GM18508 (cell line): ENCODE results near the gene ETV3.

Experiments
- ATAC-seq: cut with Tn5 transposase; IDR thresholded peaks from one replicate; pipeline ENCODE4 v1.9.1; 2021; ENCODE audit warnings: moderate number of reproducible peaks; ENCODE audit not compliant: insufficient read depth, unreplicated experiment

Gene ETV3

GRCh38 chr1:157163273-157164127 is 25.3 kb upstream of the ETV3 start:
- ATAC-seq = no peak

- no peak for ATAC-seq
Observed at GRCh38 chr1:157162345-157162744, 24.1 kb upstream of the ETV3 start.

- ATAC-seq = no peak
Observed at GRCh38 chr1:157161901-157162300, 23.7 kb upstream of the ETV3 start.

- ATAC-seq = no peak
Observed at GRCh38 chr1:157158967-157159366, 20.8 kb upstream of the ETV3 start.

- no peak for ATAC-seq
Observed at GRCh38 chr1:157157501-157158190, 19.5 kb upstream of the ETV3 start.

GRCh38 chr1:157156058-157156541 is 17.9 kb upstream of the ETV3 start:
- ATAC-seq = no peak

- no peak for ATAC-seq
Observed at GRCh38 chr1:157155658-157156057, 17.5 kb upstream of the ETV3 start.

GRCh38 chr1:157154940-157155514 is 16.8 kb upstream of the ETV3 start:
- no peak for ATAC-seq

GRCh38 chr1:157154291-157154690 is 16.1 kb upstream of the ETV3 start:
- ATAC-seq = no peak

- ATAC-seq = no peak
Observed at GRCh38 chr1:157153746-157154145, 15.6 kb upstream of the ETV3 start.

GRCh38 chr1:157152510-157152909 is 14.3 kb upstream of the ETV3 start:
- no peak for ATAC-seq

- ATAC-seq = no peak
Observed at GRCh38 chr1:157151506-157151905, 13.3 kb upstream of the ETV3 start.

GRCh38 chr1:157151073-157151472 is 12.9 kb upstream of the ETV3 start:
- ATAC-seq = no peak

- ATAC-seq = no peak
Observed at GRCh38 chr1:157150631-157151030, 12.4 kb upstream of the ETV3 start.

GRCh38 chr1:157147906-157148700 is 9.9 kb upstream of the ETV3 start:
- ATAC-seq = no peak

- no peak for ATAC-seq
Observed at GRCh38 chr1:157147037-157147436, 8.8 kb upstream of the ETV3 start.

- ATAC-seq = no peak
Observed at GRCh38 chr1:157146244-157146643, 8.0 kb upstream of the ETV3 start.

- no peak for ATAC-seq
Observed at GRCh38 chr1:157145076-157145475, 6.9 kb upstream of the ETV3 start.

- ATAC-seq = no peak
Observed at GRCh38 chr1:157144509-157144908, 6.3 kb upstream of the ETV3 start.

- no peak for ATAC-seq
Observed at GRCh38 chr1:157142765-157143423, 4.7 kb upstream of the ETV3 start.
